Activated CD4-positive, alpha-beta T cell treated with anti-CD3 and anti-CD28 coated beads, Interleukin-2, amount 50 U/mL, for 24 hours (primary cell): Measurements from ENCODE around the gene ZG16.
"Not testable (repeated sequence)": the region's sequence is repeated elsewhere in the genome, so short reads cannot be mapped to it uniquely, and the experiment has no call there.

ENCODE experiments used
- DNase-seq, 2 donors: peaks; one replicate each; pipeline ENCODE4 v3.0.0-alpha.2; 2020; ENCODE audit warnings: low read depth in 1 of 2, low spot score in 1 of 2

Gene ZG16

GRCh38 chr16:29784157-29784556, 6.1 kb downstream of the ZG16 start:
- DNase-seq: peak in 1 of 2 donors; percentile 37

GRCh38 chr16:29784901-29785500, 6.9 kb downstream of the ZG16 start:
- peak; percentile 50 to 54 for DNase-seq

GRCh38 chr16:29787155-29787554, 9.1 kb downstream of the ZG16 start:
- not testable (repeated sequence) for DNase-seq

- DNase-seq: no peak
These were observed 11.7 kb downstream of the ZG16 start for GRCh38 chr16:29789775-29790182.

GRCh38 chr16:29790183-29790948, 12.3 kb downstream of the ZG16 start, which contains the start of gene KIF22:
KIF22 (plus strand) TSS chr16:29790751; CDS start chr16:29790760, 9 bp downstream.
- DNase-seq: peak; percentile 98 to 100

GRCh38 chr16:29790949-29791844, 13.1 kb downstream of the ZG16 start:
- no peak for DNase-seq

- DNase-seq: no peak
These were observed 14.1 kb downstream of the ZG16 start for GRCh38 chr16:29791845-29792807.

GRCh38 chr16:29793153-29793552, 15.1 kb downstream of the ZG16 start:
- DNase-seq: not testable (repeated sequence)

GRCh38 chr16:29794231-29794710, 16.2 kb downstream of the ZG16 start:
- no peak for DNase-seq

- no peak for DNase-seq
These were observed 24.4 kb downstream of the ZG16 start for GRCh38 chr16:29802416-29802935.

GRCh38 chr16:29804020-29804419, 26.0 kb downstream of the ZG16 start:
- DNase-seq: no peak

GRCh38 chr16:29804455-29805231, 26.6 kb downstream of the ZG16 start:
- no peak for DNase-seq

GRCh38 chr16:29805232-29806098, 27.4 kb downstream of the ZG16 start:
- peak; percentile 93 to 96 for DNase-seq

- DNase-seq: peak in 1 of 2 donors; percentile 61
These were observed 28.1 kb downstream of the ZG16 start, which contains the start of gene MAZ for GRCh38 chr16:29806099-29806579. MAZ (plus strand) TSS chr16:29806529; CDS start chr16:29806702, 173 bp downstream.

GRCh38 chr16:29806641-29807425, 28.8 kb downstream of the ZG16 start:
- DNase-seq: no peak

- DNase-seq: peak; percentile 79 to 85
These were observed 29.6 kb downstream of the ZG16 start for GRCh38 chr16:29807426-29808218.
